ENCODE results near the gene ABCC10.
"Not testable (repeated sequence)": the region's sequence is repeated elsewhere in the genome, so short reads cannot be mapped to it uniquely, and the experiment has no call there.

Gene ABCC10

DNA sequence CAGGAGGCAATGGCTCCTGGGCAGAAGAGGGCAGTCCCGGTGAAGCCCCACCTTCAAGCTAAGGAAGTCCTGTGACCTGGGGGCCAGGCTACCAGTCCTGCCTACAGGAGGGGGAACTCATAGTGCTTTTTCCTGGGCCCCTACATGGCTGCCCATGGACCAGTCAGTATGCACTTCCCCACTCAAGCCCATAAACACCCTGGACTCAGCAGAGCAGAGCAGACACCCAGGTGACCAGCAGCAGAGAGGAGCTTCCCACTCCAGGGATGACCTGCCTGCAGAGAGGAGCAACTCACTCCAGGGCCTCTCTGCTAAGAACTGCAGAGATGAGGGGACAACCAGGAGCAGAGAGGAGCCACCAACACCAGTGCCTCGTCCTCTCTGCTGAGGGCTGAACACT lies 14.3 kb upstream of the ABCC10 start:
- no peak for DNase-seq

DNA sequence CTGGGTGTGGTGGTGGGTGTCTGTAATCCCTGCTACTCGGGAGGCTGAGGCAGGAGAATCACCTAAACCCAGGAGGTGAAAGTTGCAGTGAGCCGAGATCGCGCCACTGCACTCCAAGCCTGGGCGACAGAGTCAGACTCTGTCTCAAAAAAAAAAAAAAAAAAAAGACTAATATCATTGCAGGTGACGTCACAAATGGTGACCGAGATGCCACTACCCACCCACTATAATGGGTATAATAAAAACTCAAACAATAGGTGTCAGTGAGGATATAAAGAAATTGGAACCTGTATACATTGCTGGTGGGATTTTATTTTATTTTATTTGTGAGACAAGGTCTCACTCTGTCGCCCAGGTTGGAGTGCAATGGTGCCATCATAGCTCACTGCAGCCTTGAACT lies 12.1 kb upstream of the ABCC10 start:
- DNase-seq: not testable (repeated sequence)

GRCh38 chr6:43416935-43417334 lies 10.4 kb upstream of the ABCC10 start:
- DNase-seq: no peak

- DNase-seq: no peak
Measured at GRCh38 chr6:43420012-43420709, 7.2 kb upstream of the ABCC10 start.

- DNase-seq: no peak
Measured at GRCh38 chr6:43421831-43422230, 5.5 kb upstream of the ABCC10 start.

GRCh38 chr6:43425083-43425482 lies 2.3 kb upstream of the ABCC10 start:
- not testable (repeated sequence) for DNase-seq

DNA sequence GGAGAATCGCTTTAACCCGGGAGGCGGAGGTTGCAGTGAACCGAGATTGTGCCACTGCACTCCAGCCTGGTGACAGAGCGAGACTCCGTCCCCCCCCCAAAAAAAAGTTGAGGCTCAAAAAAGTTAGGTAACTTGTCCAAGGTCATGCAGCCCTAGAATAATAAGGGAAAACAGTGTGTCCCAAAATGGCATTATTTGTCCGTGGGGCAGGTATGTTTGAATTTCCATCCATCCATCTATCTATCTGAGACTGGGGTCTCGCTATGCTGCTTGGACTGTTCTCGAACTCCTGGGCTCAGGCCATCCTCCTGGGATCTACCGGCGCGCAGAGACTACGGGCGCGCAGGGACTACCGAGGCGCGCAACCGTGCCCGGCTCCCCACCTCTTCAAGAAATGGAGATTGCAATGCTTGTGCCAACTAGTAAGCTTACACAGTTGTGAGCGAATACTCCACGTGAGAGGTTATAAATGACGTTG lies 374 bp upstream of the ABCC10 start:
- no peak for DNase-seq

DNA sequence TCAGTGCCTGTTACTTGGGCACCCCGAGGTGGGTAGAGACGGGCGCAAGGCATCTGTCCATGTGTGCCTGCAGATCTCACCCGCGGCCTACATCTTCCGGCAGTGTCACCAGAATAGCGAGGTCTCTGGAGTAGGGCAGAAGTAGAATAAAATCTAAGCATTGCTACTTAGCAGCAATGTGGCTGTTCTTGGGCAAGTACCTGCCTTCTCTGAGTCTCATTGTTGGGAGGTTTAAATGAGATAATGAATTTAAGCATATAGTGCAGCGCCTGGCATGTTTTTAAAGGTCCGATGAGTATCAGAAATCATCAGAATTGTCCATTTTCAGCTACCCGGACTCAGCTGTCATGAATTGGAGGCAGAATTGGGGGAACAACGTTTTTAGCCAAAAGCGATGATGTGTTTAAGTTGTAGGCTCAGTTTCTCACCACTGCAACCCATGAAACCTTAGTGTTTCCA lies 800 bp downstream of the ABCC10 start:
- DNase-seq: no peak

DNA sequence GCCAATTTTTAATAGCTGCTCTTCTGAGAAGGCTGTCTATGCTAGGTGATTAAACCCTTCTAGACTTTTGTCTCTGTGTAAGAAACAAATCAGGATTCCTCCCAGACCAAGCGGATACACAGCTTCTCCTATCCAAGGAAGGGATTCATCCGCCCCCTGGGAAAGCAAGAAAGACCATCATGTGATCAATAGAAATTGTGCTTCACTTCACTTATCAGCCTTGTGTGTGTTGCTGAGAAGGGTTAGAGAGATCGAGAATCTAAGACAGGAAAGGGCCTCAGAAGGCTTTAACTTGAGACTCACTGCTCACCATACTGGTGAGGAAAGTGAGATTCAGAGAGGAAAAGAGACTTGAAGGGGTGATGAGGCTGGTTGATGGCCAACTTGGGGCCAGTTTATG lies 1.5 kb downstream of the ABCC10 start:
- no peak for DNase-seq

- DNase-seq: no peak
Measured at GRCh38 chr6:43432009-43432945, 4.9 kb downstream of the ABCC10 start.

DNA sequence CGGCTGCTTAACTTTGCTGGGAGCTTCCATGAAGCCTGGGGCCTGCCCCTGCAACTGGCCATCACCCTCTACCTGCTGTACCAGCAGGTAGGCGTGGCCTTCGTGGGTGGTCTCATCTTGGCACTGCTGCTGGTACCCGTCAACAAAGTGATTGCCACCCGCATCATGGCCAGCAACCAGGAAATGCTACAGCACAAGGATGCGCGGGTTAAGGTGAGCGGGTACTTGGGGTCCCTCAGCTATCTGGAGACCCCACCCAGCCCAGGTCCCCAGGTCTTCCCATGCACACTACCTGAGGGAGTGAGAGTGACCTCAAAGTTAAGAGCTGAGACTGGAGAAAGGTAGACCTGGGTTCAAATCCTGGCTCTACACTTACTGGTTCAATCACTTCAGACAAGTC lies 5.8 kb downstream of the ABCC10 start:
- no peak for DNase-seq

- no peak for DNase-seq
Measured at GRCh38 chr6:43434001-43434840, 6.9 kb downstream of the ABCC10 start.

DNA sequence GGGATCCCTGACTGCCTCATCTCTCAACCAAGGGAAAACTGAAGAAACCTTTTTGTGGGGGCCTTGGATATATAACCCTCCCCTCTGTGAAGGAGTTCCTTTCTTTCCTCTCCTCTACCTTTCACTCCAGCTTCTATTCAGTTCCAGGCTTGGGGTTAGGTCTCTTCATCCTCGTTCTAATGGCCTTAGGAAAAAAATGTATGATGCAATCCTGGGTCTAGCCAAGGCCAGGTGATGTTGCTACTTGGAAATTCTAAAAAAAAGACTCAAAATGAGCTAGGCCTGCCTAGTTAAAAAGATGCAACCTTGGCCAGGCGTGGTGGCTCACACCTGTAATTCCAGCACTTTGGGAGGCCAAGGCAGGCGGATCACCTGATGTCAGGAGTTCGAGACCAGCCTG lies 7.6 kb downstream of the ABCC10 start:
- no peak for DNase-seq

GRCh38 chr6:43435682-43436437 lies 8.5 kb downstream of the ABCC10 start:
- DNase-seq: no peak

DNA sequence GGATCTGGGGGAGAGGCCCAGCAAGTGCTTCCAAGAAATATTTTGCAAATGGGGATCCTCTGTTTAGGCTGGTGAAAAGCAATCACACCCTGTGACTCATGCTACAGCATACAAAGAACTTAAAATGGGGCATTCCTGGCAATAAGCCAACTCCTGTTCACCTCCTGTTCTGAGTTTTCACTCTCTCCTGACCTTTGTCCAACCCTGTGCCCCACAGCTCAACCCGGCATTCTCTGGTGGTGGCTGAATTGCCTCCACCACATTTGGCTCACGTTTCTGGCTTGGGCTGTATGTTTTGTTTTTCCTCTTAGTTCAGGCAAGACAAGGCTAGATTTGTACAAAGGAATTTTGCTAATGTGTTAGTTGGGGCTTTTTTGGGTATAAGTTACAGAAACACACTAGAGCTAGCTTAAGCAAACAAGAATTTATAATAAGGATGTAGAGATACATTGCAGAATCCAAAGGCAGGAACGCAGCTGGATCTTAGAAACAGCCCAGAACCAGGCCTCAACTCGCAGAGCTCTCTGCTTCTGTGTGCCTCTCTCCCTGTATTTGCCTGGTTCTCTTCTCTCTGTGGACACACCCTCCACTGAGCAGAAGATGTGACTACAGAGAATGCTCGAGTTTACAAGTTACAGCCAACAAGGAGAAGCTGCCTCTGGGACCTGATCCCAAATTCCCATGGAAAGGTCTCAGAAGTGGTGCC lies 9.4 kb downstream of the ABCC10 start:
- no peak for DNase-seq

DNA sequence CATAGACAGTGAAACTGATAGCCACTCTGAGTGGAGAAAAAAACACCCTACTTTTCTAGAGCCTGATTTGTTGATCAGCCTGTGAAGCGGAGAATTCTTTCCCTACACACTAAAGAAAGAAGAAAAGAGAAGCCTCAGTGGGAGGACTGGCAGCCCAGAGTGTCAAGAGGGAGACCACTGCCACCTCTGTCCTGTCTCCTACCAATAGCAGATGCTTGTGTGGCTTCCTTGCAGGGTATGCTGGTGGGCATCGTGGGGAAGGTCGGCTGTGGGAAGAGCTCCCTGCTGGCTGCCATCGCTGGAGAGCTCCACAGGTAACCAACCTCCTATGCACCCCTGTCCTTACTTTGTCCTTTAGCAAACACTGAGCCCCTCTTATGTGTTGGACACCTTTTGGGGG lies 10.4 kb downstream of the ABCC10 start:
- DNase-seq: no peak

GRCh38 chr6:43442935-43443334 lies 15.6 kb downstream of the ABCC10 start:
- no peak for DNase-seq

- DNase-seq: no peak
Measured at GRCh38 chr6:43444036-43444435, 16.7 kb downstream of the ABCC10 start.

- no peak for DNase-seq
Measured at GRCh38 chr6:43444582-43444981, 17.2 kb downstream of the ABCC10 start.

DNA sequence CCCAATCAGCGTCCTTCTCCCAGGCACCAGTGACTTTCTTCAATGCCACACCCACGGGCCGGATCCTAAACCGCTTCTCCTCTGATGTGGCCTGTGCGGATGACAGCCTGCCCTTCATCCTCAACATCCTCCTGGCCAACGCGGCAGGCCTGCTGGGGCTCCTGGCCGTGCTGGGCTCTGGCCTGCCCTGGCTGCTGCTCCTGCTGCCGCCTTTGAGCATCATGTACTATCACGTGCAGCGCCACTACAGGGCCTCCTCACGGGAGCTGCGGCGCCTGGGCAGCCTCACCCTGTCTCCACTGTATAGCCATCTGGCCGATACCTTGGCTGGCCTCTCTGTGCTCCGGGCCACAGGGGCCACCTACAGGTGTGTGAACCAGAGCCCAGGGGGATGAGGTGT lies 18.2 kb downstream of the ABCC10 start:
- DNase-seq: no peak

- DNase-seq: no peak
Measured at GRCh38 chr6:43447604-43448003, 20.3 kb downstream of the ABCC10 start.

DNA sequence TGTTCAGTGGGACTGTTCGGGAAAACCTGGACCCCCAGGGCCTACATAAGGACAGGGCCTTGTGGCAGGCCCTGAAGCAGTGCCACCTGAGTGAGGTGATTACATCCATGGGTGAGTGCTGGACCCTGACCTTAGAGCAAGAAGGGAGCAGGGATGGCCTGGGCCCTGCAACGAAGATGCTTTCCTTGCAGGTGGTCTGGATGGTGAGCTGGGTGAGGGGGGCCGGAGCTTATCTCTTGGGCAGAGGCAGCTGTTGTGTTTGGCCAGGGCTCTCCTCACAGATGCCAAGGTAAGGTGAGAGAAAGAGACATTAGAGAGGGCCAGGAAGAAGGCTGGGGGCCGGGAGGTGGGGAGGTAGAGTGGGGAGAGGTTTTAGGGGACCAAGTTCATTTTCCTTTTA lies 21.6 kb downstream of the ABCC10 start:
- DNase-seq: no peak
